HEK293T (cell line): ENCODE data around the gene PPIL4.

Experiments
- CTCF ChIA-PET: fragments of 350-600 bp; formaldehyde crosslinking; extraction: SDS; loops from one replicate; lab custom pipeline; 2021; ENCODE audit warnings: antibody characterized with exemption, inconsistent platforms; lab: Yijun Ruan, JAX
- POLR2A ChIA-PET: fragments of 350-600 bp; formaldehyde crosslinking; extraction: SDS; loops from one replicate; lab custom pipeline; 2020; ENCODE audit warnings: antibody characterized with exemption, inconsistent platforms; lab: Yijun Ruan, JAX
- DNase-seq: peaks from one replicate; pipeline ENCODE4 v3.0.0; 2012; ENCODE audit warnings: mixed read lengths; ENCODE audit errors: extremely low spot score
- ARNT ChIP-seq: fragments of 450-650 bp; IDR thresholded peaks from 2 replicates; pipeline ENCODE4 v1.6.1; 2017; ENCODE audit warnings: mild to moderate bottlenecking
- BHLHE40 ChIP-seq: fragments of 450-650 bp; IDR thresholded peaks from 2 replicates; pipeline ENCODE4 v1.6.1; 2016; ENCODE audit warnings: mild to moderate bottlenecking, moderate library complexity, borderline replicate concordance
- CTBP1 ChIP-seq: fragments of 450-650 bp; IDR thresholded peaks from 2 replicates; pipeline ENCODE4 v1.6.1; 2016; ENCODE audit warnings: borderline replicate concordance
- ELF4 ChIP-seq: fragments of 450-650 bp; IDR thresholded peaks from 2 replicates; pipeline ENCODE4 v1.6.1; 2017; ENCODE audit warnings: antibody characterized with exemption
- FOXA1 ChIP-seq: fragments of 450-650 bp; IDR thresholded peaks from 2 replicates; pipeline ENCODE4 v1.6.1; 2016; ENCODE audit warnings: mild to moderate bottlenecking
- FOXK2 ChIP-seq: fragments of 450-650 bp; IDR thresholded peaks from 2 replicates; pipeline ENCODE4 v1.6.1; 2016; ENCODE audit warnings: mild to moderate bottlenecking
- FOXM1 ChIP-seq: fragments of 450-650 bp; IDR thresholded peaks from 2 replicates; pipeline ENCODE4 v1.6.1; 2017; ENCODE audit warnings: mild to moderate bottlenecking, borderline replicate concordance
- HDGF ChIP-seq: fragments of 450-650 bp; IDR thresholded peaks from 2 replicates; pipeline ENCODE4 v1.6.1; 2017; ENCODE audit warnings: antibody characterized with exemption, borderline replicate concordance
- L3MBTL2 ChIP-seq: fragments of 450-650 bp; conservative IDR thresholded peaks from 2 replicates; pipeline ENCODE4 v1.6.1; 2016; ENCODE audit warnings: mild to moderate bottlenecking
- LEF1 ChIP-seq: fragments of 450-650 bp; IDR thresholded peaks from 2 replicates; pipeline ENCODE4 v1.6.1; 2017; ENCODE audit warnings: mild to moderate bottlenecking, borderline replicate concordance
- NFRKB ChIP-seq: fragments of 450-650 bp; IDR thresholded peaks from 2 replicates; pipeline ENCODE4 v1.6.1; 2016; ENCODE audit warnings: mild to moderate bottlenecking, moderate library complexity
- SP1 ChIP-seq: fragments of 450-650 bp; IDR thresholded peaks from 2 replicates; pipeline ENCODE4 v1.6.1; 2017
- SUZ12 ChIP-seq: fragments of 450-650 bp; IDR thresholded peaks from 2 replicates; pipeline ENCODE4 v1.6.1; 2016; ENCODE audit warnings: mild to moderate bottlenecking
- TARDBP ChIP-seq: fragments of 450-650 bp; IDR thresholded peaks from 2 replicates; pipeline ENCODE4 v1.6.1; 2016
- ZNF384 ChIP-seq: fragments of 450-650 bp; IDR thresholded peaks from 2 replicates; pipeline ENCODE4 v1.6.1; 2016
- TF ChIP-seq, protein P1 (sequence below): fragments of 450-650 bp; IDR thresholded peaks from 2 replicates; pipeline ENCODE4 v1.6.1; 2016

The PPIL4 gene

GRCh38 chr6:149560736-149561135 lies 14.9 kb upstream of the PPIL4 start:
- peak; percentile 65 for DNase-seq
- CTCF ChIA-PET: interaction anchor here (0.6 to 1.1 kb wide), 3 partner anchors 9 to 33 kb away, joined by 3 to 5 read pairs (median 3); no protein-coding TSS in a partner anchor
- POLR2A ChIA-PET: no interaction called here
- TF ChIP-seq LEF1: no peak
- TF ChIP-seq L3MBTL2: no peak
- TF ChIP-seq CTBP1: no peak
- TF ChIP-seq FOXM1: no peak
- TF ChIP-seq BHLHE40: no peak
- TF ChIP-seq, protein P1, sequence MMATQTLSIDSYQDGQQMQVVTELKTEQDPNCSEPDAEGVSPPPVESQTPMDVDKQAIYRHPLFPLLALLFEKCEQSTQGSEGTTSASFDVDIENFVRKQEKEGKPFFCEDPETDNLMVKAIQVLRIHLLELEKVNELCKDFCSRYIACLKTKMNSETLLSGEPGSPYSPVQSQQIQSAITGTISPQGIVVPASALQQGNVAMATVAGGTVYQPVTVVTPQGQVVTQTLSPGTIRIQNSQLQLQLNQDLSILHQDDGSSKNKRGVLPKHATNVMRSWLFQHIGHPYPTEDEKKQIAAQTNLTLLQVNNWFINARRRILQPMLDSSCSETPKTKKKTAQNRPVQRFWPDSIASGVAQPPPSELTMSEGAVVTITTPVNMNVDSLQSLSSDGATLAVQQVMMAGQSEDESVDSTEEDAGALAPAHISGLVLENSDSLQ: no peak
- TF ChIP-seq FOXK2: no peak
- no peak for TF ChIP-seq ARNT
- TF ChIP-seq ELF4: no peak
- TF ChIP-seq FOXA1: no peak
- no peak for TF ChIP-seq SP1
- TF ChIP-seq NFRKB: no peak
- no peak for TF ChIP-seq SUZ12
- no peak for TF ChIP-seq TARDBP
- no peak for TF ChIP-seq ZNF384
- no peak for TF ChIP-seq HDGF

DNA sequence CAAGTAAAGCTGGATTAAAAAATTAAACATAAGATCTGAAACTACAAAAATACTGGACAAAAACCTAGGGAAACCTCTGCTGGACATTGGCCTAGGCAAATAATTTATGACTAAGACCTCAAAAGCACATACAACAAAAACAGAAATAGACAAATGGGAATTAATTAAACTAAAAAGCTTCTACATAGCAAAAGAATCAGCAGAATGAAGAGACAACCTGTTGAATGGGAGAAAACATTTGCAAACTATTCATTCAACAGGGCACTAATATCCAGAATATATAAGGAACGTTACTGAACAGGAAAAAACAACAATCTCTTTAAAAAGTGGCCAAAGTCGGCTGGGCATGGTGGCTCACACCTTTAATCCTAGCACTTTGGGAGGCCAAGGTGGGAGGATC lies 13.5 kb upstream of the PPIL4 start:
- POLR2A ChIA-PET: interaction anchor here (0.7 to 1.6 kb wide), 2 partner anchors 14 to 158 kb away, joined by 3 read pairs; partner anchors contain the start of genes LATS1 and PPIL4
- CTCF ChIA-PET: no interaction called here

GRCh38 chr6:149558029-149558428 lies 12.2 kb upstream of the PPIL4 start:
- ChIA-PET POLR2A (interaction anchor here (1.6 kb wide), 1 partner anchor 160 kb away, joined by 3 read pairs; the partner anchor contains the start of gene LATS1), CTCF (no interaction called here)
- TF ChIP-seq HDGF (no peak), FOXK2 (no peak), ARNT (no peak), NFRKB (no peak), TARDBP (no peak), FOXA1 (no peak)
- no peak for DNase-seq

More for the DNA sequence above, 13.5 kb upstream of the PPIL4 start:
- TF ChIP-seq HDGF: no peak
- no peak for TF ChIP-seq CTBP1
- TF ChIP-seq SUZ12: no peak
- no peak for TF ChIP-seq L3MBTL2
- no peak for TF ChIP-seq LEF1
- no peak for TF ChIP-seq ELF4
- TF ChIP-seq ZNF384: no peak
- TF ChIP-seq SP1: no peak
- TF ChIP-seq FOXA1: no peak
- DNase-seq: no peak

DNA sequence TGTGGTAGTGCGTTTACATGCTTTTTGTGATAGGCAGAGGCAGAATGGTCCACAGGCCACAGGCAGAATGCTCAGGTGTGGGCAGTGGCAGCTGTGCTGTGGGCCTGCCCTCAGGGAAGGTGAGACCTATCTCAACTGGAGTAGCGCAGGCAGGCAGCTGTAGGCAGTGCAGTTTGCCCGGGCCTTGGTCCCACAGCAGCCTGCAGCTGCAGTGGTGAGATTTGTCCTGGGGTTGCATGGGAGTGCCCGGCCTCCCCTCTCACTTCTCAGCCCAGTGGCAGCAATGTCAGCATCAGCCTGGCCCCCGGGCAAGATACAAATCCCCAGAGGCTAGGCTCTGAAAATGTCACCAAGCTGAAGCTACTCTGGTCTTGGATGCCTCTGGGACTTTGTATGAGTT lies 6.1 kb upstream of the PPIL4 start:
- no peak for DNase-seq
- CTCF ChIA-PET: interaction anchor here (1.0 kb wide), 1 partner anchor 9 kb away, joined by 3 read pairs; no protein-coding TSS in a partner anchor
- no peak for TF ChIP-seq SP1
- no peak for TF ChIP-seq TARDBP
- TF ChIP-seq SUZ12: no peak
- POLR2A ChIA-PET: interaction anchor here (1.2 kb wide), 1 partner anchor 14 kb away, joined by 3 read pairs; the partner anchor contains the start of gene GINM1

- no peak for TF ChIP-seq LEF1
- TF ChIP-seq HDGF: no peak
- TF ChIP-seq FOXA1: no peak
- TF ChIP-seq TARDBP: no peak
- TF ChIP-seq L3MBTL2: no peak
- no peak for TF ChIP-seq FOXK2
- ChIA-PET POLR2A (interaction anchor here (1.3 to 4.2 kb wide), 7 partner anchors 9 to 172 kb away, joined by 3 to 16 read pairs (median 5); partner anchors contain the start of genes GINM1 and LATS1), CTCF (interaction anchor here (0.6 to 1.1 kb wide), 7 partner anchors 17 to 874 kb away, joined by 3 to 4 read pairs (median 3); no protein-coding TSS in a partner anchor)
- DNase-seq: peak; percentile 43
Observed at GRCh38 chr6:149545258-149545753, 537 bp downstream of the PPIL4 start.

GRCh38 chr6:149544646-149545257 lies 1.1 kb downstream of the PPIL4 start:
- CTCF ChIA-PET: interaction anchor here (0.7 to 1.1 kb wide), 2 partner anchors 25 to 873 kb away, joined by 3 to 4 read pairs; no protein-coding TSS in a partner anchor
- POLR2A ChIA-PET: interaction anchor here (1.6 to 4.2 kb wide), 5 partner anchors 12 to 173 kb away, joined by 4 to 16 read pairs (median 6); partner anchors contain the start of genes GINM1 and LATS1
- no peak for DNase-seq
- TF ChIP-seq NFRKB: no peak
- peak; percentile 53; the same call in 1 of the 2 replicates for TF ChIP-seq ARNT

GRCh38 chr6:149541139-149541538 lies 4.7 kb downstream of the PPIL4 start:
- POLR2A ChIA-PET: no interaction called here
- CTCF ChIA-PET: no interaction called here
- DNase-seq: no peak
- TF ChIP-seq NFRKB: no peak
- TF ChIP-seq, protein P1: no peak
- TF ChIP-seq L3MBTL2: no peak
- no peak for TF ChIP-seq FOXK2
- no peak for TF ChIP-seq BHLHE40
